Thyroid gland (tissue), 4 donors: Measurements from ENCODE around the gene PLEKHF1.

Source experiments
- CTCF ChIP-seq, 6 experiments: fragments of 200-600 bp in 3 of 6; fragments of 450-650 bp in 3 of 6; sonication (generic) in 3 of 6; IDR thresholded peaks; one replicate each; pipeline ENCODE4 v1.5.1; 2016 to 2019; ENCODE audit warnings: antibody characterized with exemption in 6 of 6, mild to moderate bottlenecking in 2 of 6, inconsistent platforms in 1 of 6, moderate library complexity in 1 of 6
- POLR2A ChIP-seq, 2 donors: fragments of 450-650 bp; IDR thresholded peaks; one replicate each; pipeline ENCODE4 v1.6.1; 2017; ENCODE audit warnings: antibody characterized with exemption in 2 of 2, mild to moderate bottlenecking in 2 of 2, moderate library complexity in 1 of 2

DNA sequence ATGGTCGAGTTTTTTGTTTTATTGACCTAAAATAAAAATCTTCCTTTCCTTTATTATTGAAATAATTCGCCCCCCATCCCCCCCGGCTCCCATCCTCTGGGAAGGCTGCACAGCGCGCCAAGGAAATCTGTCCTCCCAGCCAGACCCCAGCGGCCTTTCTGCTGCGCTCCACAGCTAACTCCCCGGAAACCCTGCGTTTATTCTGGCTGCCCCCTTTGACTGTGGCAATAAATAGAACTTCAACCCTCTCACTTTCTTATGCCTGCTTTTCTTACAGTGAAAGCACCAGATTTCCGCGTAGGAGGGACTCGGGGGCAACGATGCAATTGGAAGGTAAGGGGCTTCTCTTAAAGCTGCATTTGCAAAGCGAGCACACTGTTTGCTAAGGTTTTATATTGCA is 59.5 kb downstream of the PLEKHF1 start:
- TF ChIP-seq CTCF (IDR thresholded peaks at IDR 0.05): no peak
- TF ChIP-seq POLR2A (IDR thresholded peaks at IDR 0.05): no peak
